ENCODE results near the gene SERTAD2.

Gene SERTAD2

DNA sequence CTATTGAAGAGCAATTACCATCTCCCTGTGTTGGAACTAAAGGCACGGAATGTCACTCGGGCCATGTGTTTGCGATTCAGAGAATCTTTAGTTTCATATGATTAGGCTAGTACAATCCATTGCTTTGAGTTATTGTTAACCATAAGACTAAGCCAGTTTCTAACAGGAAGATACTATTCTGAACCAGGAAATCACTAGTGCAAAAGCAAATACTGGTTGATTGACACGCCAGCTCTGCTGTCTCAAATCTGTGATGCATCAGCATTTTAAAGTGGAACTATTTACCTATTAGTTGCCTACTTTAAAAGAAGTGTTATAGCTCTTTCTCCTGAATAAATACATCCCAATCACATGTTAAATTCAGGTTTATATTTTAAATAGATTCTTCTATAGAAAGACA lies 67.7 kb downstream of the SERTAD2 start:
- no peak for DNase-seq (ENCODE audit: low spot score)
- FAIRE-seq = no peak

DNA sequence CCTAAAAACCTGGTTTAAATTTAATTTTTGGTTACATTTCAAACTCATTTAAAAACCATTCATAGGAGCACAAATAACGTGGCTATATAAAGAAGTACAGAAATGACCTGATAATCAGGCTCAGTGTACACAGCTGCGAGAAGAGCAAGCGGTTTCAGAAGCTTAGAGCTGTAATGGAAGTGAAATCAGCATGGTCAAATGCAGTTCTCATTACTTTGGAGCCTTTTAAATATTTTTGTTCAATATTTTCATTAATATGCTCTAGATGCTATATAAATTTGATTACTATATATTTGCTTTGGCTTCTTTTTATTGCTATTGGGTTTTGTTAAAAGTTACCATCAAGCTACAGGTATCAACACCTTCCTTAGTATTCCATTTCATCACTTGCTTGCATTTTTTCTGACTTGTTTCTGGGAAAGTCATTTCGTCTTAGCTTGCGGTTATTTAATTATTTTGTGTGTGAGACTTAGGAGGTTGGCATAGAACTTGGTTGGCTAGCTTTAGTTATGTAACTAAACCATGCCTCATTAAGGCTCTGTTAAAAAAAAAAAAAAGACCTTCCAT lies 70.9 kb downstream of the SERTAD2 start:
- no peak for FAIRE-seq
- no peak for DNase-seq (ENCODE audit: low spot score)

GRCh38 chr2:64581777-64582539 lies 71.8 kb downstream of the SERTAD2 start:
- DNase-seq (ENCODE audit: low spot score) = no peak
- no peak for FAIRE-seq

All from urothelium cell line (cell line).